Stimulated activated effector memory CD8-positive, alpha-beta T cell treated with anti-CD3 and anti-CD28 coated beads, Interleukin-12 subunit alpha, Interleukin-12 subunit beta, amount 100 ng/mL, for 72 hours (primary cell): Measurements from ENCODE around the gene MEFV.
"Not testable (repeated sequence)": the region's sequence is repeated elsewhere in the genome, so short reads cannot be mapped to it uniquely, and the experiment has no call there.

Experiments used
- ATAC-seq: fragments of 150-1000 bp; cut with Tn5 transposase; 2 replicates; pipeline ENCODE4 v1.10.0; 2021
- DNase-seq, 2 donors: peaks; one replicate each; pipeline ENCODE4 v3.0.0; 2021 to 2022; ENCODE audit warnings: low spot score in 2 of 2
- H3K27ac Mint-ChIP-seq: one replicate; pipeline ENCODE4 v1.8.0; 2022; ENCODE audit warnings: mild to moderate bottlenecking, mixed read lengths
- H3K36me3 Mint-ChIP-seq: one replicate; pipeline ENCODE4 v1.8.0; 2022; ENCODE audit warnings: mild to moderate bottlenecking, mixed read lengths
- H3K4me1 Mint-ChIP-seq: one replicate; pipeline ENCODE4 v1.8.0; 2022; ENCODE audit warnings: mixed read lengths
- H3K4me3 Mint-ChIP-seq: one replicate; pipeline ENCODE4 v1.8.0; 2022; ENCODE audit warnings: mild to moderate bottlenecking, mixed read lengths
- H3K9me3 Mint-ChIP-seq: one replicate; pipeline ENCODE4 v1.8.0; 2022; ENCODE audit warnings: mixed read lengths

MEFV gene

DNA sequence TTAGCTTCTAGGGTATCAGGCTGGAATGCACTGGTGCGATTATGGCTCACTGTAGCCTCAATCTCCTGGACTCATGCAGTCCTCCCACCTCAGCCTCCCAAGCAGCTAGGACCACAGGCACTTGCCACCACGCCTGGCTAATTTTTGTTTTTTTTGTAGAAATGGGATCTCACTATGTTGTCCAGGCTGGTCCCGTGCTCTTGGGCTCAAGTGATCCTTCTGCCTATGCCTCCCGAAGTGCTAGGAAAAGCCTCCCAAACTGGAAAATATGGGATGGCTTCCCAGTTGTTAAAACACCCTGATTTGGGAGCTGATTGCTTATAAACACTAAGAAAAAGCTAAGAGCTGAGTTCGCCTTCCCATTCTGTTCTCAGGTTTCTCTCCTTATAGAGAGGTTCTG is 20.2 kb upstream of the MEFV start:
- ATAC-seq = no peak

DNA sequence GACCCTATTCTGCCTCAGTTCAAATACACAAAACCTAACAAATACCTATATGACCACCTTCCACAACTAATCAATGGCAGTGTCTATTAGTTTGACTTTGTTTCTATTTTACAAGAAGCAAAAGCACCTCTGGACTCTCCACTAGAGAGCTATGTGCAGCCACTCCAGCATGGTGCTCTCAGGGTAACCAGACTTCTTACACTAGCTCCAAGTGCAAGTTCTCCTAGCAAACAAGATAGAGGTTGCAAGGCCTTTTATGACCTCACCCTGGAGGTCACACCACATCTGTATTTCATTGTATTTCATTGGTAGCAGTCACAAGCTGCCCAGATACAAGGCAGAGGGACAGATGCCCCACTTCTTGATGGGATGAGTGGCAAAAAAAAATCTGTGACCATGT is 18.5 kb upstream of the MEFV start:
- ATAC-seq (no peak), DNase-seq (no peak)
- Mint-ChIP-seq H3K9me3 (peaks cover 5% of the 10 kb centered on the region), H3K27ac (no peak overlapping the region), H3K4me1 (no peaks in the 10 kb centered on the region), H3K36me3 (no peaks in the 10 kb centered on the region), H3K4me3 (no peak overlapping the region)

More for the DNA sequence above, 20.2 kb upstream of the MEFV start:
- H3K36me3 Mint-ChIP-seq = no peaks in the 10 kb centered on the region
- DNase-seq = no peak
- H3K27ac Mint-ChIP-seq = no peak overlapping the region
- peaks cover 4% of the 10 kb centered on the region for H3K9me3 Mint-ChIP-seq
- H3K4me3 Mint-ChIP-seq = no peak overlapping the region
- no peaks in the 10 kb centered on the region for H3K4me1 Mint-ChIP-seq

DNA sequence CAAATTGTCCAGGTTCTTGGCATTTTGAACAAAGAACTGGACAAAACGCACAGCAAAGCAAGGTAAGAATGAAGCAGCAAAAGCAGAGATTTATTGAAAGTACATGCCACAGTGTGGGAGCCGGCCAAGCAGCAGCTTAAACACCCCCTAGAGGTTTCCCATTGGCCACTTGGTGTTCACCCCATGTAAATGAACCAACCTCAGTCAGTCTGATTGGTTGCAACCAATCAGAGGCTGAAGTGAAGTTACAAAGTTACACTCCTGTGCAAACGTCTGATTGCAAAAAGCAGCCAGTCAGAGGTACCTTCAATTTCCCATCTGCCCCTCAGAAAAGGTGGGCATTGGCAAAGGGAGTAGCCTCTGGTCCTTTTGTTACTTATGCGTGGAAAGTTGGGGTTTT is 18.1 kb upstream of the MEFV start:
- H3K4me3 Mint-ChIP-seq = no peak overlapping the region
- ATAC-seq (no peak), DNase-seq (no peak)
- no peak overlapping the region for H3K27ac Mint-ChIP-seq
- H3K4me1 Mint-ChIP-seq = no peaks in the 10 kb centered on the region
- H3K36me3 Mint-ChIP-seq = no peaks in the 10 kb centered on the region
- peaks cover 6% of the 10 kb centered on the region for H3K9me3 Mint-ChIP-seq

DNA sequence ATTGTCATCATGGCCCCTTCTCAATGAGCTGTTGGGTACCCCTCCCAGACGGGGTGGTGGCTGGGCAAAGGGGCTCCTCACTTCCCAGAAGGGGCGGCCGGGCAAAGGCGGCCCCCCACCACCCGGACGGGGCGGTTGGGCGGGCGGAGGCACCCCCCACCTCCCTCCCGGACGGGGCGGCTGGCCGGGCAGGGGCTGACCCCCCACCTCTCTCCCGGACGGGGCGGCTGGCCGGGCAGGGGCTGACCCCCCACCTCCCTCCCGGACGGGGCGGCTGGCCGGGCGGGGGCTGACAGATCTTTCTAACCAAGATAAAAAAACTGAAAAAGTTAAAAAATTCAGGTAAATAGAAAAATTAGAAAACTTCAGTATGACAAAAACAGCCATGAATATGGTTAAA is 14.8 kb upstream of the MEFV start:
- not testable (repeated sequence) for H3K36me3 Mint-ChIP-seq, H3K27ac Mint-ChIP-seq, H3K9me3 Mint-ChIP-seq, ATAC-seq, H3K4me3 Mint-ChIP-seq, DNase-seq, H3K4me1 Mint-ChIP-seq

DNA sequence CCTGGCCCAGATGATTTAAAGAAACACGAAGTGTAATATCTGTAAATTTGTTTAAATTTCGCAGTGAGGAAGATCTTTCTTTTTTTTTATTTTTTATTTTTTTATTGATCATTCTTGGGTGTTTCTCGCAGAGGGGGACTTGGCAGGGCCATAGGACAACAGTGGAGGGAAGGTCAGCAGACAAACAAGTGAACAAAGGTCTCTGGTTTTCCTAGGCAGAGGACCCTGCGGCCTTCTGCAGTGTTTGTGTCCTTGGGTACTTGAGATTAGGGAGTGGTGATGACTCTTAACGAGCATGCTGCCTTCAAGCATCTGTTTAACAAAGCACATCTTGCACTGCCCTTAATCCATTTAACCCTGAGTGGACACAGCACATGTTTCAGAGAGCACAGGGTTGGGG is 14.3 kb upstream of the MEFV start:
- not testable (repeated sequence) for H3K9me3 Mint-ChIP-seq, ATAC-seq, H3K4me3 Mint-ChIP-seq, H3K27ac Mint-ChIP-seq, H3K4me1 Mint-ChIP-seq, DNase-seq, H3K36me3 Mint-ChIP-seq

DNA sequence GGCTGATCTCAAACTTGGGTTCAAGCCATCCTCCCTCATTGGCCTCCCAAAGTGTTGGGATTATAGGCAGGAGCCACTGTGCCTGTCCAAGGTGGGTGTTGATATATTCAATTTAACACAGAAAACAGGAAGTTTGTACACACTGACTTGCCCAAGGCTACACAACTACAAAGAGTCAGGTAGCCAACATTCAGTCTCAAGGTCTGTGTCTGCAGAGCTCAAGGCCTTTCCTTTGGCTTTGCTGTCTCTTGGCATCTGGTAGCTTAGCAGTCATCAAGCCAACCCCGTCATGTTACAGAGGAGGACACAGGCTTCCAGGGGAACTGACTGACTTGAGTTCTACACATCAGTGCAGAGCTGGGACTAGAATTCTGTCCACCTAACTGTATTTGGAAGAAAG is 11.9 kb upstream of the MEFV start:
- Mint-ChIP-seq H3K4me1 (peaks cover 10% of the 10 kb centered on the region), H3K4me3 (no peak overlapping the region)

DNA sequence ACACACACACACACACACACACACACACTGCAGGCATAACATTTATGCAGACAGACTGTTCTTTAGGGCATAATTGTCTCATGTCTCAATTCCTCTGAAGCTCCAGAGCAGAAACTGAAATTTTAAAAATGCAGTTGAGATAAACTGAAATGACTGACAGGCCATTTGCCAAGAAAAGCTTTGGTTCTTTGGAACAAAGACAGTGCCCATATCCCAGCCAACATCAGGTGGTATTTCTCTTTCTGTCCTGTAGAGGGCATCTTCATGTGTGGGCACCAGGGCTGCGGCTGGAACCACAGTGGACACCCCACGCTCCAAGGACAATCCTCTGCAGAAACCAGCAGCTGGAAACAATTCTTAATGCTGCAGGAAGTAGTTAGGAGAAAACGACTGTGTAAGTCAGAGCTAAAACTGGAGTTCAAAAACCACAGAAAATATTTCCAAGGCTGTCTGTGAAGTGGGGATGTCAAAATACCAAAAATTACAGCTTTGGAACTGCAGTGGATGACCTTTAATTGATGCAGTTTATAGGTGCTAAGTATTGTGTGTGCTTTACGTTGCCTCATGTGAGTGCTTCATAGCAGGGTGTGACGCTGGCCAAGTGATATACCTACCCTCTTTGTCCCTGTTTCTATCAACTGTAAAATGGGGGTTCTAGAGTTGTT is 10.6 kb upstream of the MEFV start:
- no peak for DNase-seq
- H3K4me3 Mint-ChIP-seq = no peak overlapping the region

More for the DNA sequence above, 11.9 kb upstream of the MEFV start:
- DNase-seq = no peak
- Mint-ChIP-seq H3K27ac (no peak overlapping the region), H3K36me3 (peaks cover 6% of the 10 kb centered on the region), H3K9me3 (peaks cover 7% of the 10 kb centered on the region)
- no peak for ATAC-seq

DNA sequence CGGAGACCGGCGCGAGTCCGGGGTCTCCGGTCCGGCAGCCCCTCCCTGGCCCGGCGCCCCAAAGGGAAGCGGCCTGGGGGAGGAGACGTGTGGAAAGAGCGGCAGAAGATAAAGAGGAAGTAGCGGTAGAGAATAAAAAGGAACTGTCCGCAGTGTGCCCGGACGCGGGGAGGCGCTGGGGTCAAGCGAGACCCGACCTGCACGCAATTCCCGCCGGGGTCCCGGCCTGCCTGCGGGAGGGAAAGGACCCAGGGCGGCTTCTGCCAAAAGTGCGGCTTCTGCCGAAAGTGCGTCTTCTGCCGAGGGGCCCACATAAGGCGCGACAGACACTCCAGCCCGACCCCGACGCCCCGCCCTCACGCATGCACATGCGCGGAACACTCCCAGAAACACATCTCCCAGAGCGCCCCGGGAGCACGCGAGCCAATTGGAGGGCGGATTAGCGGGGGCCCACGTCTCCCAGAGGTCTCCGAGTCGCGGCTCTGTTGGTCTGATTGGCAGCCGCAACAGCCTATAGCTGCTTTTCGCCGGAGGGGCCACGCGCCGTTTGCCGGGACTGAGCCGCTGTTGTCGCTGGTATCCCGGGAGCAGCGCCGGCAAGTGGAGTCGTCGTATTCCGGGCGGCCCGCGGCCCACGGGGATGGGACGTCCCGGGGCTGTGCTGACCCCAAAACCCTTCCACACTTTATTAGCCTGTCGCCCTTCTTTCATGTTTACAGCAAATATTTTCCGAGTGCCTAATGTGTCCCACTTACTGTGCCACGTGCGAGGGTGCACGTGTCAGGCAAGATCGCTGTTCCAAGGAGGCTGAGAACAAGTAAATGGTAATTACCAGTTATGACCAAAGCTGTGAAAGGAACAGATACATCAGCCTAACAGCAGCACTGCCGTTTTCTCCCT is 8.0 kb upstream of the MEFV start:
- H3K27ac Mint-ChIP-seq = peak overlapping the region; percentile 94
- peaks cover 3% of the 10 kb centered on the region for H3K9me3 Mint-ChIP-seq
- ATAC-seq (peak; percentile 92), DNase-seq (peak; percentile 85 to 99)
- H3K4me3 Mint-ChIP-seq = peak overlapping the region; percentile 83
- peaks cover 28% of the 10 kb centered on the region for H3K4me1 Mint-ChIP-seq
- H3K36me3 Mint-ChIP-seq = peaks cover 9% of the 10 kb centered on the region

More for the DNA sequence above, 10.6 kb upstream of the MEFV start:
- Mint-ChIP-seq H3K9me3 (peaks cover 6% of the 10 kb centered on the region), H3K27ac (no peak overlapping the region), H3K4me1 (peaks cover 23% of the 10 kb centered on the region), H3K36me3 (peaks cover 9% of the 10 kb centered on the region)
- no peak for ATAC-seq

DNA sequence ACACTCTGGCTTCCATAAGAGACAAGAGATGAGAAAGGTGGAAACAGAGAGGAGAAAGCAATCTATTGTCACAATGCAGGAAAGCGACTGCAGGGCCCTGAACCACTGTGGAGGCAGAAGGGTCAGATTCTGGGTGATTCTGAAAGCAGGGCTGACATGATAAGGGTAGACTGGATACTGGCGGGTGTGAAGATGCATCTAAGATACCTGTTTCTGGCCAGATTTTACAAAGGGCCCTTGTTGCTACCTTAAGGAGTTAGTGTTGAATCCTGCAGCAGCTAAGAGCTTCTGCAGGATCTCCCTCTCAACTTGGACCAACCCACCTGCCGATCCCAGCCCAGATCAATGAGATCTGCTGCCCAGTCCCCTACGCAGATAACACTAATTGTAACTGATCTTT is 6.1 kb upstream of the MEFV start:
- peaks cover 9% of the 10 kb centered on the region for H3K36me3 Mint-ChIP-seq
- ATAC-seq = no peak
- H3K9me3 Mint-ChIP-seq = no peaks in the 10 kb centered on the region

DNA sequence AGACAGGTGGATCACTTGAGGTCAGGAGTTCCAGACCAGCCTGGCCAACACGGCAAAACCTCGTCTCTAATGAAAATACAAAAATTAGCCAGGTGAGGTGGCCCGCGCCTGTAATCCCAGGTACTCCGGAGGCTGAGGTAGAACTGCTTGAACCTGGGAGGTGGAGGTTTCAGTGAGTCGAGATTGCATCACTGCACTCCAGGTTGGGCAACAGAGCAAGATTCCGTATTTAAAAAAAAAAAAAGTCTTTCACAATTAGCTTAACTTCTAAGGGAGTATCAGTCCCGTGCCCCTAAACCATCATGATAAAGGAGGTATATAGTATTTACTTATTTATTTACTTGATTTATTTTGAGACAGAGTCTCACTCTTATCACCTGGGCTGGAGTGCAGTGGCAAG is 3.4 kb upstream of the MEFV start:
- peaks cover 9% of the 10 kb centered on the region for H3K36me3 Mint-ChIP-seq
- no peak for DNase-seq

More for the DNA sequence above, 6.1 kb upstream of the MEFV start:
- Mint-ChIP-seq H3K4me3 (peak overlapping the region; percentile 83), H3K4me1 (peaks cover 28% of the 10 kb centered on the region), H3K27ac (peak overlapping the region; percentile 94)
- DNase-seq = no peak

DNA sequence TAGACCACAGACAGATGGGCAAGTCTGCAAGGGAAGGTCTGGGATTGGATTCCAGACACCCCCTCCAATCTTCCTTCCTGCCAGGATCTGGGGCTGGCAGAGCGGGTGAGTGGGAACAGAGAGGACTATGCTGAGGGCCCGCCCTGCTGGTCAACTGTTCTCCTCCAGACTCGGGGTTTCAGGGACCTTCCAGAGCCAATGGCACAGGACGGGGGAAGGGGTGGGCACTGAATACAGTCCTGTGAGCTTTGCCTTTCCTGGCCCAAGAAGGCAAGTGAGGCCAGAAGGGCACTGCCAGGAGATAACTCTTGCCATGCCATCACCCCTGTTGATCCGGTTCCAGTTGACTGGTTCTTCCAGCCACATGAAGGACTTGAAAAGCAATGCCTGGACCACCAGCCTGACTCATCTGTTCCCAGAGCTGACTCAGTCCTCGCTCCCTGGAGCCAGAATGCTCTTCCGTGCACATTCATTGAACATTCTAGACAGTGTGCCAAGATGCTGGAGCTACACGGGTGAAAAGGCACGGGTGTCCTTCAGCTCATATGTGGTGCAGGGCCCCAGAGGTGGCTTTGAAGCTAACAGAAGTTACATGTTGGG is 533 bp upstream of the MEFV start:
- Mint-ChIP-seq H3K4me3 (no peak overlapping the region), H3K9me3 (no peaks in the 10 kb centered on the region), H3K36me3 (no peaks in the 10 kb centered on the region), H3K4me1 (peaks cover 5% of the 10 kb centered on the region), H3K27ac (no peak overlapping the region)
- no peak for ATAC-seq
- DNase-seq = no peak

More for the DNA sequence above, 3.4 kb upstream of the MEFV start:
- no peak overlapping the region for H3K27ac Mint-ChIP-seq
- no peaks in the 10 kb centered on the region for H3K9me3 Mint-ChIP-seq
- no peak overlapping the region for H3K4me3 Mint-ChIP-seq
- no peak for ATAC-seq
- peaks cover 26% of the 10 kb centered on the region for H3K4me1 Mint-ChIP-seq

DNA sequence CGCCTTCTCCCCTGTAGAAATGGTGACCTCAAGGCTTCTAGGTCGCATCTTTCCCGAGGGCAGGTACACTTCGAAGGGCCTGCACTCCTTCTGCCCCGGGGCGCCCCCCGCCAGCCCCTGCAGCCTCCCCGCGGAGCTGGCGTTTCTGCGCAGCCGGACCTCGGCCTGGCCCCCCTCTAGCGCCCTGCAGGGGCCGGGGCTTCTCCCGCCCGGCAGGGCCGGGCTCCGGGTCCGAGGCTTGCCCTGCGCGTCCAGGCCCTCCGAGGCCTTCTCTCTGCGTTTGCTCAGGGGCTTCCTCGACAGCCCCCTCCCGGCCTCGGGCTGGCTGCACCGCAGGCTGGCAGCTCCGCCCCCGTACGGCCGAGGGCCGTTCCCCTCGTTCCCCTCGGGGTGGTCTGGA is 2.1 kb downstream of the MEFV start:
- Mint-ChIP-seq H3K9me3 (no peaks in the 10 kb centered on the region), H3K36me3 (no peaks in the 10 kb centered on the region), H3K4me3 (no peak overlapping the region), H3K4me1 (no peaks in the 10 kb centered on the region), H3K27ac (no peak overlapping the region)
- ATAC-seq (no peak), DNase-seq (no peak)

DNA sequence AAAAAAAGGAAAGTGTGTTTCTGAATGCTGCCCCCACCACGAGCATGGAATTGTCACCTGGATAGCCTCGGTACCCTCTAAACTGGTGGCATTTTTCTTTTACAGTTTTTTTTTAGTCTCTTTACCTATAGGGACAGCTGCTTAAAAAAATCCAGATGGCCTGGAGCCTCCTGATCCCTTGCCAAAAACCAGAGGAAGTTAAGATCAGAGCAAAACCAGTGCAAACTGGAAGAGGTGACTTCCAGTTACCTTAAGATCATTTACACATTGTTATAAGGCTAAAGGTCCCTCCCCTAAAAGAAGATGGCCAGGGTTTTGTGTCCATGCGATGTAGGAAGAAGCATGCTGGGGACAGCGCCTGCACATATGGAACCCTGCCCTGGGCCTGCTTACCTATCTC is 3.5 kb downstream of the MEFV start:
- H3K36me3 Mint-ChIP-seq = no peaks in the 10 kb centered on the region
- H3K4me3 Mint-ChIP-seq = no peak overlapping the region
- H3K27ac Mint-ChIP-seq = no peak overlapping the region
- DNase-seq = no peak
- no peaks in the 10 kb centered on the region for H3K9me3 Mint-ChIP-seq
- no peaks in the 10 kb centered on the region for H3K4me1 Mint-ChIP-seq
- no peak for ATAC-seq

DNA sequence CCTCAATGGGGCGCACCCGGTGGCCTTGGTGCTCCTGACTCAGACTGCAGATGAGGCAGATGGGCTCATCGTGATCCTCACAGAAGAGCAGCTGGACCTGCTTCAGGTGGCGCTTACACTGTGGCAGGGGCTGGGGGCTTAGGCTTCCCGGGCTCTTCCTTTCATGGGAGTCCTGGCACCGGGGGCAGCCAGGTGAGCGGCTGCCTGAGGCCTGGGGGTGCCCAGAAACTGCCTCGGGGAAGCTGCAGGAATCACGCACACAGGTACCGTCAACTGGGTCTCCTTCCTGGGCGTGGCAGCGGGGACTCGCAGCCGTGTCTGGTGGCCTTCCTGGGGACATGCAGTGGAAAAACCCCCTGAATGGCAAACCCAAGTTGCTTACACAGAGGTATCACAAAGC is 7.0 kb downstream of the MEFV start:
- no peak overlapping the region for H3K27ac Mint-ChIP-seq
- H3K4me1 Mint-ChIP-seq = no peaks in the 10 kb centered on the region
- ATAC-seq = no peak
- H3K36me3 Mint-ChIP-seq = no peaks in the 10 kb centered on the region
- no peak for DNase-seq
- H3K9me3 Mint-ChIP-seq = no peaks in the 10 kb centered on the region
- H3K4me3 Mint-ChIP-seq = no peak overlapping the region

DNA sequence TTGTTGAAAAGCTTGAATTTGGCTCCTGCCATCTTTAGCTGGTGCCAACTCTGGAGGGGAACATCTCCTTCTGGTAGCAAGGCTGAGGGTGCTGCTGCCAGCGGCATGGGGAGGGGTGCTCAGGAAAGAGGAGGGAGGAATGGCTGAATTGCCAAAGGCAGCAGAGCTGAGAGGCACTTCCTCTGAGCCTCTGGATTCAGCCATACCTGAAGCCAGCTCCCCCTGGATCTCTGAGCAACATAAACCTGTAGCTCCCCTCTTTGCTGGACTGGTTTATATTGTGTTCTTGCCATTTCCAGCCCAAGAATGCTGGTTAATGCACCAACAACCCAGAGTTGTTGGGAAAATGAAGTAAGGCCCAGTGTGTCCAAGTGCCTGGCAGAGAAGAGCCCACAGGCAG is 7.4 kb downstream of the MEFV start:
- DNase-seq (no peak), ATAC-seq (no peak)
- Mint-ChIP-seq H3K9me3 (no peaks in the 10 kb centered on the region), H3K27ac (no peak overlapping the region), H3K36me3 (no peaks in the 10 kb centered on the region), H3K4me1 (no peaks in the 10 kb centered on the region), H3K4me3 (no peak overlapping the region)

DNA sequence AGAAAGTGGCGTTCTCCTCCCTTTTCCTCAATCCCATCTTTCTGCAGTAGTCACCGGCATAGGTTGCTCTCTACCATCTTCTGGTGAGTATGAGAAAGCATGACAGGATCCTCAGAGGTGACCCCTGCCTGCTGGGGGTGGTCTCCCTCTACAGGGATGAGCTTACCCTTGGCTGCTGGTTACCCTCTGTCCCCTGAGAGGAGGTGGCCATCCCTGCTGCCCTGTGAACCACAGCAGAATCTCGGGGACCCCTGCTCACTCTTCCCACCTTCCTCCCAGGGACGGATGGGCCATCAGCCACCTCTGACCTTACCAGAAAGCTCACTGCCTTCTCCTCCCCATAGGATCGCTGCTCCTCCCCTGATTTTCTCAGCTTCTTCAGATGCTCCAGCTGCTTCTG is 7.8 kb downstream of the MEFV start:
- no peak for DNase-seq
- no peak overlapping the region for H3K27ac Mint-ChIP-seq
- ATAC-seq = no peak
- no peak overlapping the region for H3K4me3 Mint-ChIP-seq
- H3K36me3 Mint-ChIP-seq = no peaks in the 10 kb centered on the region
- no peaks in the 10 kb centered on the region for H3K4me1 Mint-ChIP-seq
- H3K9me3 Mint-ChIP-seq = no peaks in the 10 kb centered on the region
